WTC11 (cell line): Measurements from ENCODE around the gene FNDC1. TPM values are rescaled to one million over a fixed set of nuclear protein-coding genes. Genes with fewer than 3 reads are reported as not detected.

Experiments used
- ATAC-seq: fragments of 200-7000 bp; cut with Tn5 transposase; 2 replicates; pipeline ENCODE4 v1.10.0; 2021; ENCODE audit warnings: mild to moderate bottlenecking, moderate library complexity
- CTCF ChIA-PET: fragments of 300-600 bp; sonication (Branson Sonifier 250); formaldehyde crosslinking; loops from one replicate; lab custom pipeline; 2021; ENCODE audit warnings: antibody characterized with exemption; lab: Charles Lee
- POLR2A ChIA-PET: fragments of 350-600 bp; sonication (Branson Sonifier 250); formaldehyde crosslinking; loops from one replicate; lab custom pipeline; 2021; ENCODE audit warnings: antibody characterized with exemption; lab: Charles Lee
- DNase-seq: peaks from one replicate; pipeline ENCODE4 v3.0.0; 2021; ENCODE audit warnings: low spot score
- H3K27ac Mint-ChIP-seq: 2 replicates; pipeline ENCODE4 v1.8.0; 2021; ENCODE audit warnings: mixed read lengths
- H3K27me3 Mint-ChIP-seq: 2 replicates; pipeline ENCODE4 v1.8.0; 2021; ENCODE audit warnings: low read depth, mild to moderate bottlenecking, moderate library complexity, mixed read lengths
- H3K36me3 Mint-ChIP-seq: 2 replicates; pipeline ENCODE4 v1.8.0; 2021; ENCODE audit warnings: mixed read lengths
- H3K4me1 Mint-ChIP-seq: 2 replicates; pipeline ENCODE4 v1.8.0; 2022; ENCODE audit warnings: mixed read lengths
- H3K4me3 Mint-ChIP-seq: 2 replicates; pipeline ENCODE4 v1.8.0; 2021; ENCODE audit warnings: mild to moderate bottlenecking, moderate library complexity, mixed read lengths
- H3K9me3 Mint-ChIP-seq: 2 replicates; pipeline ENCODE4 v1.8.0; 2021; ENCODE audit warnings: mixed read lengths
- ARID4B ChIP-seq: sonication (generic); formaldehyde crosslinking; IDR thresholded peaks from 2 replicates; pipeline ENCODE4 v1.8.0; 2023; ENCODE audit warnings: missing genetic modification reagents, mild to moderate bottlenecking, borderline replicate concordance
- ATF1 ChIP-seq: sonication (generic); formaldehyde crosslinking; IDR thresholded peaks from 2 replicates; pipeline ENCODE4 v1.8.1; 2023; ENCODE audit warnings: mild to moderate bottlenecking, moderate library complexity, missing genetic modification reagents
- ERG ChIP-seq: fragments of 250-450 bp; sonication (Bioruptor Pico); IDR thresholded peaks from 2 replicates; pipeline ENCODE4 v1.8.0; 2021; ENCODE audit warnings: mild to moderate bottlenecking
- ETV6 ChIP-seq: sonication (generic); formaldehyde crosslinking; IDR thresholded peaks from 2 replicates; pipeline ENCODE4 v1.8.1; 2022; ENCODE audit warnings: mild to moderate bottlenecking, missing genetic modification reagents
- HMGXB4 ChIP-seq: sonication (generic); formaldehyde crosslinking; IDR thresholded peaks from 2 replicates; pipeline ENCODE4 v1.8.1; 2023; ENCODE audit warnings: mild to moderate bottlenecking, moderate library complexity, missing genetic modification reagents
- IRF2 ChIP-seq: sonication (generic); formaldehyde crosslinking; IDR thresholded peaks from 2 replicates; pipeline ENCODE4 v1.8.0; 2022; ENCODE audit warnings: low read depth, missing genetic modification reagents, borderline replicate concordance
- RORB ChIP-seq: fragments of 250-450 bp; sonication (Bioruptor Pico); IDR thresholded peaks from 2 replicates; pipeline ENCODE4 v1.9.0; 2021; ENCODE audit warnings: mild to moderate bottlenecking
- SMAD3 ChIP-seq: sonication (generic); formaldehyde crosslinking; IDR thresholded peaks from 2 replicates; pipeline ENCODE4 v1.8.0; 2022; ENCODE audit warnings: missing genetic modification reagents, mild to moderate bottlenecking, borderline replicate concordance
- TCF7 ChIP-seq: sonication (generic); formaldehyde crosslinking; IDR thresholded peaks from 2 replicates; pipeline ENCODE4 v1.8.0; 2022; ENCODE audit warnings: mild to moderate bottlenecking, low read depth, missing genetic modification reagents, moderate library complexity
- TEAD4 ChIP-seq: sonication (generic); formaldehyde crosslinking; IDR thresholded peaks from 2 replicates; pipeline ENCODE4 v1.8.0; 2022; ENCODE audit warnings: mild to moderate bottlenecking, missing genetic modification reagents
- ZNF423 ChIP-seq: fragments of 250-450 bp; sonication (Bioruptor Pico); IDR thresholded peaks from 2 replicates; pipeline ENCODE4 v2.1.2; 2022; ENCODE audit warnings: mild to moderate bottlenecking, moderate library complexity
- ZSCAN18 ChIP-seq: fragments of 250-450 bp; sonication (Bioruptor Pico); IDR thresholded peaks from 2 replicates; pipeline ENCODE4 v2.1.2; 2022; ENCODE audit warnings: mild to moderate bottlenecking, moderate library complexity
- total RNA-seq: library from RNA; stranded (reverse); gene quantifications from 3 replicates; pipeline ENCODE4 v1.2.3, GENCODE V29; 2021
- TF ChIP-seq, protein P1 (sequence below): fragments of 250-450 bp; sonication (Bioruptor Pico); IDR thresholded peaks from 2 replicates; pipeline ENCODE4 v1.9.0; 2021; ENCODE audit warnings: moderate library complexity, mild to moderate bottlenecking, inconsistent platforms, borderline replicate concordance
- TF ChIP-seq, protein P2 (sequence below): sonication (generic); formaldehyde crosslinking; IDR thresholded peaks from 2 replicates; pipeline ENCODE4 v1.8.0; 2023; ENCODE audit warnings: mild to moderate bottlenecking, missing genetic modification reagents

Gene FNDC1
- total RNA-seq, 1 experiment from 2014 or later, result 0.44 TPM

- CTCF ChIA-PET, result interaction anchor here (1.2 kb wide), 1 partner anchor 49 kb away, joined by 5 read pairs; no protein-coding TSS in a partner anchor
- Mint-ChIP-seq H3K4me3 (no peak overlapping the region), H3K9me3 (peaks cover 16% of the 10 kb centered on the region), H3K4me1 (peaks cover 10% of the 10 kb centered on the region; the same call in 1 of the 2 replicates), H3K27me3 (peaks cover 11% of the 10 kb centered on the region; the same call in 1 of the 2 replicates), H3K27ac (no peak overlapping the region), H3K36me3 (no peaks in the 10 kb centered on the region)
- no peak for DNase-seq
- TF ChIP-seq RORB (CRISPR knock-in tag) (no peak), ARID4B (no peak), HMGXB4 (CRISPR knock-in tag) (no peak), ZSCAN18 (CRISPR knock-in tag) (no peak), TCF7 (CRISPR knock-in tag) (no peak), ETV6 (CRISPR knock-in tag) (no peak), IRF2 (CRISPR knock-in tag) (no peak), ZNF423 (CRISPR knock-in tag) (no peak), ATF1 (no peak)
- TF ChIP-seq, protein P1, sequence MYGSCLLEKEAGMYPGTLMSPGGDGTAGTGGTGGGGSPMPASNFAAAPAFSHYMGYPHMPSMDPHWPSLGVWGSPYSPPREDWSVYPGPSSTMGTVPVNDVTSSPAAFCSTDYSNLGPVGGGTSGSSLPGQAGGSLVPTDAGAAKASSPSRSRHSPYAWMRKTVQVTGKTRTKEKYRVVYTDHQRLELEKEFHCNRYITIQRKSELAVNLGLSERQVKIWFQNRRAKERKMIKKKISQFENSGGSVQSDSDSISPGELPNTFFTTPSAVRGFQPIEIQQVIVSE (CRISPR knock-in tag), result no peak
- TF ChIP-seq, protein P2, sequence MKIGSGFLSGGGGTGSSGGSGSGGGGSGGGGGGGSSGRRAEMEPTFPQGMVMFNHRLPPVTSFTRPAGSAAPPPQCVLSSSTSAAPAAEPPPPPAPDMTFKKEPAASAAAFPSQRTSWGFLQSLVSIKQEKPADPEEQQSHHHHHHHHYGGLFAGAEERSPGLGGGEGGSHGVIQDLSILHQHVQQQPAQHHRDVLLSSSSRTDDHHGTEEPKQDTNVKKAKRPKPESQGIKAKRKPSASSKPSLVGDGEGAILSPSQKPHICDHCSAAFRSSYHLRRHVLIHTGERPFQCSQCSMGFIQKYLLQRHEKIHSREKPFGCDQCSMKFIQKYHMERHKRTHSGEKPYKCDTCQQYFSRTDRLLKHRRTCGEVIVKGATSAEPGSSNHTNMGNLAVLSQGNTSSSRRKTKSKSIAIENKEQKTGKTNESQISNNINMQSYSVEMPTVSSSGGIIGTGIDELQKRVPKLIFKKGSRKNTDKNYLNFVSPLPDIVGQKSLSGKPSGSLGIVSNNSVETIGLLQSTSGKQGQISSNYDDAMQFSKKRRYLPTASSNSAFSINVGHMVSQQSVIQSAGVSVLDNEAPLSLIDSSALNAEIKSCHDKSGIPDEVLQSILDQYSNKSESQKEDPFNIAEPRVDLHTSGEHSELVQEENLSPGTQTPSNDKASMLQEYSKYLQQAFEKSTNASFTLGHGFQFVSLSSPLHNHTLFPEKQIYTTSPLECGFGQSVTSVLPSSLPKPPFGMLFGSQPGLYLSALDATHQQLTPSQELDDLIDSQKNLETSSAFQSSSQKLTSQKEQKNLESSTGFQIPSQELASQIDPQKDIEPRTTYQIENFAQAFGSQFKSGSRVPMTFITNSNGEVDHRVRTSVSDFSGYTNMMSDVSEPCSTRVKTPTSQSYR (CRISPR knock-in tag), result no peak
- ATAC-seq, result no peak
- POLR2A ChIA-PET, result interaction anchor here (0.6 kb wide), 1 partner anchor 35 kb away, joined by 3 read pairs; no protein-coding TSS in a partner anchor
Observed at GRCh38 chr6:159301810-159302593, 132.8 kb downstream of the FNDC1 start.

DNA sequence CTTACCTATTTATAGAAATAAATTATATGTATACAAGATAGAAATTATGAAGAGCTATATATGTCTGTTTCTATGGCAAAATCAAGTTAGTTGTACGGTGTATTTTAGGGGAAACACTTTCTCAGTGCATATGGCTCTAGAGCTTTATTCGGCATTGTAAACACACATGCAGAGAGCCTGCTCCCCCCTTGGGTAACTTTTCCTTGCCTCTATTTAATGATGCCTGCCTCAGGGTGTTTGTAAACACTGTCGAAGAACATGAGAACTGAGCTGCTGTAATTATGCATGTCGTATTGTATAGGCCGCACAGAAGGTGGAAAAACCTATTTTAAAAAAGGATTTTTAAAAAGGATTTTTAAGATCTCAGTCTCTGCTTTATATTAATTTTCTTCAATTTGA lies 133.4 kb downstream of the FNDC1 start:
- H3K27me3 Mint-ChIP-seq, result peaks cover 11% of the 10 kb centered on the region; the same call in 1 of the 2 replicates
- peaks cover 10% of the 10 kb centered on the region; the same call in 1 of the 2 replicates for H3K4me1 Mint-ChIP-seq
- ChIA-PET POLR2A (interaction anchor here (0.5 kb wide), 1 partner anchor 154 kb away, joined by 6 read pairs; no protein-coding TSS in a partner anchor), CTCF (interaction anchor here (1.0 to 2.3 kb wide), 4 partner anchors 50 to 159 kb away, joined by 3 to 16 read pairs (median 4); no protein-coding TSS in a partner anchor)
- DNase-seq, result no peak
- ATAC-seq, result no peak
- no peak overlapping the region for H3K27ac Mint-ChIP-seq
- no peak for TF ChIP-seq TEAD4 (CRISPR knock-in tag)
- no peak for TF ChIP-seq SMAD3 (CRISPR knock-in tag)
- no peak for TF ChIP-seq ERG
- peaks cover 14% of the 10 kb centered on the region for H3K9me3 Mint-ChIP-seq
- H3K36me3 Mint-ChIP-seq, result no peaks in the 10 kb centered on the region
- no peak overlapping the region for H3K4me3 Mint-ChIP-seq
